ENCODE measurements around the gene ATP2C1. TPM values are rescaled to one million over a fixed set of nuclear protein-coding genes. Genes with fewer than 3 reads are reported as not detected.

Gene ATP2C1
- total and polyA plus RNA-seq, 4 donors, result 41.4 to 126 (median 74.2) TPM

GRCh38 chr3:130915567-130916292 is 21.8 kb downstream of the ATP2C1 start:
- Histone ChIP-seq H3K27ac (ENCODE audit: low read depth in 1 of 2, low read length in 1 of 2) (no peak overlapping the region), H3K36me3 (ENCODE audit: control insufficient read depth in 4 of 4, insufficient read depth in 4 of 4, low read length in 4 of 4) (peaks cover 0 to 2% (median 0%) of the 10 kb centered on the region in 4 donors), H3K27me3 (ENCODE audit: control insufficient read depth in 3 of 3, insufficient read depth in 3 of 3, low read length in 2 of 3) (no peaks in the 10 kb centered on the region), H3K4me3 (no peak overlapping the region), H3K9me3 (ENCODE audit: control insufficient read depth in 4 of 4, insufficient read depth in 3 of 4, low read length in 3 of 4) (peaks cover 0 to 2% (median 0%) of the 10 kb centered on the region in 4 donors), H3K9ac (ENCODE audit: insufficient read depth in 1 of 2, low read length in 2 of 2) (no peak overlapping the region), H3K4me1 (ENCODE audit: control insufficient read depth in 5 of 5, insufficient read depth in 5 of 5, low read length in 5 of 5) (peaks cover 0 to 14% (median 0%) of the 10 kb centered on the region in 5 donors)
- ATAC-seq (ENCODE audit: insufficient read depth, low FRiP score), result no peak
- WGBS, 2 donors, result 90 to 92% methylated on average over 7 of the region's 7 CpGs
- DNase-seq, result no peak
- TF ChIP-seq, protein P1, sequence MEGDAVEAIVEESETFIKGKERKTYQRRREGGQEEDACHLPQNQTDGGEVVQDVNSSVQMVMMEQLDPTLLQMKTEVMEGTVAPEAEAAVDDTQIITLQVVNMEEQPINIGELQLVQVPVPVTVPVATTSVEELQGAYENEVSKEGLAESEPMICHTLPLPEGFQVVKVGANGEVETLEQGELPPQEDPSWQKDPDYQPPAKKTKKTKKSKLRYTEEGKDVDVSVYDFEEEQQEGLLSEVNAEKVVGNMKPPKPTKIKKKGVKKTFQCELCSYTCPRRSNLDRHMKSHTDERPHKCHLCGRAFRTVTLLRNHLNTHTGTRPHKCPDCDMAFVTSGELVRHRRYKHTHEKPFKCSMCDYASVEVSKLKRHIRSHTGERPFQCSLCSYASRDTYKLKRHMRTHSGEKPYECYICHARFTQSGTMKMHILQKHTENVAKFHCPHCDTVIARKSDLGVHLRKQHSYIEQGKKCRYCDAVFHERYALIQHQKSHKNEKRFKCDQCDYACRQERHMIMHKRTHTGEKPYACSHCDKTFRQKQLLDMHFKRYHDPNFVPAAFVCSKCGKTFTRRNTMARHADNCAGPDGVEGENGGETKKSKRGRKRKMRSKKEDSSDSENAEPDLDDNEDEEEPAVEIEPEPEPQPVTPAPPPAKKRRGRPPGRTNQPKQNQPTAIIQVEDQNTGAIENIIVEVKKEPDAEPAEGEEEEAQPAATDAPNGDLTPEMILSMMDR (IDR thresholded peaks at IDR 0.05; ENCODE audit: control extremely low read depth, extremely low read depth), result no peak

- 80 to 81% methylated on average over 4 of the region's 4 CpGs for WGBS, 2 donors
- H3K4me1 ChIP-seq (ENCODE audit: control insufficient read depth in 5 of 5, insufficient read depth in 5 of 5, low read length in 5 of 5), result peaks cover 0 to 14% (median 0%) of the 10 kb centered on the region in 5 donors
- peaks cover 0 to 2% (median 0%) of the 10 kb centered on the region in 4 donors for H3K36me3 ChIP-seq (ENCODE audit: control insufficient read depth in 4 of 4, insufficient read depth in 4 of 4, low read length in 4 of 4)
- H3K4me3 ChIP-seq, result no peak overlapping the region
- DNase-seq, result no peak
- TF ChIP-seq, protein P1 (IDR thresholded peaks at IDR 0.05; ENCODE audit: control extremely low read depth, extremely low read depth), result no peak
- no peak overlapping the region for H3K9ac ChIP-seq (ENCODE audit: insufficient read depth in 1 of 2, low read length in 2 of 2)
- peaks cover 0 to 2% (median 0%) of the 10 kb centered on the region in 4 donors for H3K9me3 ChIP-seq (ENCODE audit: control insufficient read depth in 4 of 4, insufficient read depth in 3 of 4, low read length in 3 of 4)
- no peak for ATAC-seq (ENCODE audit: insufficient read depth, low FRiP score)
- no peak overlapping the region for H3K27ac ChIP-seq (ENCODE audit: low read depth in 1 of 2, low read length in 1 of 2)
- no peaks in the 10 kb centered on the region for H3K27me3 ChIP-seq (ENCODE audit: control insufficient read depth in 3 of 3, insufficient read depth in 3 of 3, low read length in 2 of 3)
These were observed 22.8 kb downstream of the ATP2C1 start for GRCh38 chr3:130916507-130917167.

DNA sequence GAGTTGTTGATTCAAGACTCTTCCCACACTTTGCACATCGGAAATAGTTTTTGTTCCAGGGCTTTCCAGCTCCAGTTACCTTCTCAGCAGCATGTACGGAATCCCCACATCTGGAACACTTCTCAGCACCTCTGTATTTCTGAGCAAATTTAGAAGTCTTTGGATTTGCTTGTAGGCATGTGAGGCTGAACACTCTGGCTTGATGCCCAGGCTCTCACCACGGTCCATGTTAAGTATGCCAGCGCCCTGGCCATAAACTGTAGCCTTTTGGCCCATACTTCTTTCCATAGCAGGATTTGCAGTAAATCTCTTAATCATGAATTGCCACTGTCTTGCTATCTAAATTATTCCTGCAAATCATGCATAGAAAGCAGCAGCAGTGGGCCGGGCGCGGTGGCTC is 24.4 kb downstream of the ATP2C1 start:
- H3K27ac ChIP-seq (ENCODE audit: low read depth in 1 of 2, low read length in 1 of 2), result no peak overlapping the region
- 87 to 92% methylated on average over 7 of the region's 7 CpGs for WGBS, 2 donors
- ATAC-seq (ENCODE audit: insufficient read depth, low FRiP score) (no peak), DNase-seq (peak in 1 of 3 donors; percentile 42)
- peaks cover 0 to 11% (median 0%) of the 10 kb centered on the region in 5 donors for H3K4me1 ChIP-seq (ENCODE audit: control insufficient read depth in 5 of 5, insufficient read depth in 5 of 5, low read length in 5 of 5)
- H3K36me3 ChIP-seq (ENCODE audit: control insufficient read depth in 4 of 4, insufficient read depth in 4 of 4, low read length in 4 of 4), result peaks cover 0 to 2% (median 0%) of the 10 kb centered on the region in 4 donors
- TF ChIP-seq, protein P1 (IDR thresholded peaks at IDR 0.05; ENCODE audit: control extremely low read depth, extremely low read depth), result no peak
- H3K9ac ChIP-seq (ENCODE audit: insufficient read depth in 1 of 2, low read length in 2 of 2), result no peak overlapping the region
- no peak overlapping the region for H3K4me3 ChIP-seq
- H3K27me3 ChIP-seq (ENCODE audit: control insufficient read depth in 3 of 3, insufficient read depth in 3 of 3, low read length in 2 of 3), result no peaks in the 10 kb centered on the region
- peaks cover 0 to 2% (median 0%) of the 10 kb centered on the region in 4 donors for H3K9me3 ChIP-seq (ENCODE audit: control insufficient read depth in 4 of 4, insufficient read depth in 3 of 4, low read length in 3 of 4)

Data from lung (tissue), 12 donors.